Stomach (tissue), 9 donors: ENCODE data around the gene NPTX1. TPM values are rescaled to one million over a fixed set of nuclear protein-coding genes. Genes with fewer than 3 reads are reported as not detected.

Source experiments
- DNase-seq, 2 donors: peaks; one replicate each; pipeline versions ENCODE4 v3.0.0 to v3.0.0-alpha.2; 2013 to 2019
- H3K27ac ChIP-seq, 5 donors: fragments of 200-600 bp in 4 of 5; sonication (generic) in 4 of 5; one replicate each; pipeline ENCODE4 v1.5.1; 2013 to 2019; ENCODE audit warnings: mild to moderate bottlenecking in 1 of 5, moderate library complexity in 1 of 5
- H3K27me3 ChIP-seq, 3 donors: fragments of 200-600 bp; sonication (generic); one replicate each; pipeline ENCODE4 v1.5.1; 2017 to 2019; ENCODE audit warnings: mixed run types in 1 of 3
- H3K36me3 ChIP-seq, 4 donors: fragments of 200-600 bp; sonication (generic); 1 replicate in 3 of 4; 2 replicates in 1 of 4; pipeline ENCODE4 v1.5.1; 2016 to 2019
- H3K4me1 ChIP-seq, 4 donors: fragments of 200-600 bp; sonication (generic); one replicate each; pipeline ENCODE4 v1.5.1; 2016 to 2019
- H3K4me3 ChIP-seq, 4 donors: fragments of 200-600 bp; sonication (generic) in 3 of 4; one replicate each; pipeline ENCODE4 v1.5.1; 2016 to 2019; ENCODE audit warnings: mild to moderate bottlenecking in 1 of 4
- H3K9me3 ChIP-seq, 4 donors: fragments of 200-600 bp; sonication (generic); one replicate each; pipeline ENCODE4 v1.5.1; 2016 to 2019
- CTCF ChIP-seq, 7 experiments: fragments of 450-650 bp in 4 of 7; fragments of 200-600 bp in 3 of 7; sonication (generic) in 3 of 7; IDR thresholded peaks; one replicate each; pipeline ENCODE4 v1.5.1; 2016 to 2019; ENCODE audit warnings: antibody characterized with exemption in 7 of 7, control low read depth in 2 of 7, mild to moderate bottlenecking in 1 of 7
- EP300 ChIP-seq: sonication (generic); formaldehyde crosslinking; IDR thresholded peaks from one replicate; pipeline ENCODE4 v1.6.1; 2017; ENCODE audit warnings: antibody characterized with exemption
- POLR2A ChIP-seq, 4 donors: fragments of 450-650 bp; IDR thresholded peaks; one replicate each; pipeline ENCODE4 v1.6.1; 2016; ENCODE audit warnings: antibody characterized with exemption in 4 of 4, control low read depth in 2 of 4, mild to moderate bottlenecking in 1 of 4, moderate library complexity in 1 of 4
- POLR2AphosphoS5 ChIP-seq, 3 donors: sonication (generic); formaldehyde crosslinking; IDR thresholded peaks; one replicate each; pipeline ENCODE4 v1.6.1; 2016; ENCODE audit warnings: antibody characterized with exemption in 3 of 3
- WGBS, 5 donors: extraction: QIAGEN DNeasy Blood & Tissue Kit in 3 of 5; methylation state at CpG; one replicate each; pipeline versions ENCODE4 v1.1.5 to v1.1.7; 2013 to 2018; 5-methylcytosine and 5-hydroxymethylcytosine counted together
- intact Hi-C: fragments of 100-400 bp; cut with DNase I; formaldehyde crosslinking; loops from one replicate; pipeline ENCODE4 v1.15.1; 2023; ENCODE audit warnings: low total_unique reads
- polyA plus RNA-seq, 3 donors: library from polyadenylated mRNA; stranded (reverse); fragments of 200-250 nt; gene quantifications; one replicate each; pipeline ENCODE4 v1.2.3, GENCODE V29; 2013
- total RNA-seq, 5 donors: library from RNA; depleted of rRNA; stranded (reverse); fragments of >200 nt; gene quantifications; one replicate each; pipeline versions ENCODE4 v1.1.0 to v1.2.3, GENCODE V29; 2014 to 2016
- donor health status: healthy with polysubstance abuse.
- donor health status: Bipolar disorder and iron deficiency.
- donor health status: healthy.

Gene NPTX1
- total and polyA plus RNA-seq, 8 donors: 0.31 to 9.3 (median 2.0) TPM; not detected in 1

- Histone ChIP-seq H3K4me1 (peaks cover 17 to 52% (median 35%) of the 10 kb centered on the region in 4 donors), H3K27me3 (peaks cover 0 to 9% (median 6%) of the 10 kb centered on the region in 3 donors), H3K36me3 (no peaks in the 10 kb centered on the region), H3K9me3 (no peaks in the 10 kb centered on the region), H3K4me3 (peak overlapping the region; percentile 54 to 80 (median 74)), H3K27ac (peak overlapping the region; percentile 95 to 99 (median 98))
- 0% methylated on average over 29 to 88 of the region's 88 CpGs for WGBS, 5 donors
- TF ChIP-seq POLR2A (IDR thresholded peaks at IDR 0.05) (peak in 2 of 4 donors; percentile 18 to 29), CTCF (IDR thresholded peaks at IDR 0.05) (no peak), EP300 (no peak), POLR2AphosphoS5 (IDR thresholded peaks at IDR 0.05) (peak; percentile 77 to 95 (median 92))
- DNase-seq: peak; percentile 97 to 99
- intact Hi-C loops: no loop called here
These were observed 21.7 kb downstream of the NPTX1 start for GRCh38 chr17:80454557-80455335.

- DNase-seq: no peak
- H3K9me3 ChIP-seq: no peaks in the 10 kb centered on the region
- H3K4me1 ChIP-seq: peaks cover 17 to 53% (median 36%) of the 10 kb centered on the region in 4 donors
- H3K27ac ChIP-seq: peak overlapping the region; percentile 95 to 99 (median 98)
- WGBS, 5 donors: 31 to 56% (median 39%) methylated on average over 23 to 36 of the region's 36 CpGs
- TF ChIP-seq EP300 (no peak), CTCF (IDR thresholded peaks at IDR 0.05) (no peak), POLR2A (IDR thresholded peaks at IDR 0.05) (no peak), POLR2AphosphoS5 (IDR thresholded peaks at IDR 0.05) (no peak)
- H3K27me3 ChIP-seq: peaks cover 0 to 9% (median 6%) of the 10 kb centered on the region in 3 donors
- peak overlapping the region; percentile 54 to 80 (median 74) for H3K4me3 ChIP-seq
- H3K36me3 ChIP-seq: no peaks in the 10 kb centered on the region
- intact Hi-C loops: no loop called here
These were observed 22.3 kb downstream of the NPTX1 start for GRCh38 chr17:80453998-80454556.

GRCh38 chr17:80453126-80453997 is 23.0 kb downstream of the NPTX1 start:
- Histone ChIP-seq H3K4me1 (peaks cover 17 to 53% (median 36%) of the 10 kb centered on the region in 4 donors), H3K4me3 (peak overlapping the region in 2 of 4 donors; percentile 54 to 77), H3K27me3 (peaks cover 0 to 6% (median 2%) of the 10 kb centered on the region in 3 donors), H3K9me3 (no peaks in the 10 kb centered on the region), H3K27ac (peak overlapping the region in 3 of 5 donors; percentile 95 to 99 (median 98)), H3K36me3 (no peaks in the 10 kb centered on the region)
- DNase-seq: no peak
- intact Hi-C loops: no loop called here
- WGBS, 5 donors: 56 to 77% (median 72%) methylated on average over 18 to 19 of the region's 19 CpGs
- TF ChIP-seq POLR2A (IDR thresholded peaks at IDR 0.05): no peak
- TF ChIP-seq CTCF (IDR thresholded peaks at IDR 0.05): no peak
- TF ChIP-seq EP300: no peak
- no peak for TF ChIP-seq POLR2AphosphoS5 (IDR thresholded peaks at IDR 0.05)
